A549 (cell line): Measurements from ENCODE around the gene TMEM108.

Experiments
- CEBPB ChIP-seq, 2 experiments: fragments of >200 bp in 1 of 2; sonication (Bioruptor Twin) in 1 of 2; formaldehyde crosslinking in 1 of 2; IDR thresholded peaks; 2 replicates each; pipeline ENCODE4 v1.6.1; 2012 to 2016
- CTCF ChIP-seq: fragments of >200 bp; sonication (Bioruptor Twin); formaldehyde crosslinking; IDR thresholded peaks from 3 replicates; pipeline ENCODE4 v1.5.1; 2016
- HES2 ChIP-seq: fragments of >200 bp; sonication (Bioruptor Twin); formaldehyde crosslinking; IDR thresholded peaks from 2 replicates; pipeline ENCODE4 v1.6.1; 2016
- JUN ChIP-seq, 2 experiments: fragments of >200 bp; sonication (Bioruptor Twin); formaldehyde crosslinking; IDR thresholded peaks; 2 replicates in 1 of 2; 3 replicates in 1 of 2; pipeline ENCODE4 v1.6.1; 2016 to 2017
- JUNB ChIP-seq: fragments of >200 bp; sonication (Bioruptor Twin); formaldehyde crosslinking; IDR thresholded peaks from 2 replicates; pipeline ENCODE4 v1.6.1; 2016
- KDM1A ChIP-seq: fragments of 200-600 bp; sonication (generic); IDR thresholded peaks from 2 replicates; pipeline ENCODE4 v1.6.1; 2016; ENCODE audit warnings: low read depth, mild to moderate bottlenecking
- MAFK ChIP-seq: fragments of 450-650 bp; IDR thresholded peaks from 2 replicates; pipeline ENCODE4 v1.6.1; 2014; ENCODE audit not compliant: partially characterized antibody
- POLR2A ChIP-seq: IDR thresholded peaks from 2 replicates; pipeline ENCODE4 v1.6.1; 2012; ENCODE audit warnings: mild to moderate bottlenecking, low read length
- POLR2AphosphoS2 ChIP-seq: conservative IDR thresholded peaks from 2 replicates; pipeline ENCODE4 v1.6.1; 2012; ENCODE audit warnings: low read length, improper control_type of control experiment, inconsistent platforms
- TP53 ChIP-seq: fragments of 250-450 bp; sonication (Bioruptor Pico); IDR thresholded peaks from 2 replicates; pipeline ENCODE4 v1.5.0; 2021; ENCODE audit warnings: mild to moderate bottlenecking, moderate library complexity
- USF2 ChIP-seq: fragments of 450-650 bp; IDR thresholded peaks from 2 replicates; pipeline ENCODE4 v1.6.1; 2014; ENCODE audit warnings: antibody characterized with exemption
- ZC3H11A ChIP-seq: fragments of 450-650 bp; IDR thresholded peaks from 2 replicates; pipeline ENCODE4 v1.6.1; 2014; ENCODE audit warnings: antibody characterized with exemption, mild to moderate bottlenecking

GRCh38 chr3:133025546-133025945 lies 12.6 kb upstream of the TMEM108 start:
- no peak for TF ChIP-seq JUNB
- TF ChIP-seq USF2 = no peak
- no peak for TF ChIP-seq KDM1A
- no peak for TF ChIP-seq CTCF
- no peak for TF ChIP-seq POLR2AphosphoS2
- no peak for TF ChIP-seq CEBPB (IDR thresholded peaks at IDR 0.05)
- no peak for TF ChIP-seq ZC3H11A
- no peak for TF ChIP-seq TP53 (CRISPR knock-in tag)
- no peak for TF ChIP-seq MAFK
- no peak for TF ChIP-seq POLR2A
- TF ChIP-seq JUN (IDR thresholded peaks at IDR 0.05) = no peak
- no peak for TF ChIP-seq HES2
